ENCODE measurements around the gene ST3GAL6.

DNA sequence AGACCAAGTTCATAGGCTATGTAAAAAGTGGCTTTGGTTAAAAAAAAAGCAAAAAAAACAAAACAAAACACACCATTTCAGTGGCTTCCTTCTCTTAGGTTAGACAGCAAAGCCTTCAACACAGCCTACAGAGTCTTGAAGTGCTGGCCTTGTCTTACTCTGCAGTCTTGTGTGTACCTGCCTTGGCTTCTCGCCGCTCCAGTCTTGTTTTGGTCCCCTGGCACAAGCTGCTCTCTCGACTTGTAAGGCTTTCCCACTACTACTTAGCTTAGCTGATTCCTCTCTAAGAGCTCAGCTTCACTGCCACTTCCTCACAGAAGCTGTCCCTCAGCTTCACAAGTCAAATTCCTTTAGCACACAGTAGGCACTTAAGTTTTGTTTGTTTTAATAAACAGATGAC is 63.0 kb downstream of the ST3GAL6 start:
- TF ChIP-seq POLR2A (IDR thresholded peaks at IDR 0.05) (no peak), CTCF (IDR thresholded peaks at IDR 0.05 in 4 of 5, conservative IDR thresholded peaks at IDR 0.05 in 1 of 5) (no peak)

All from gastrocnemius medialis (tissue), 4 donors.